Measurements from ENCODE around the gene WDR13.
A peak's percentile ranks its signal among the peaks of the same experiment; 100 is the strongest.
"Not testable (repeated sequence)": the region's sequence is repeated elsewhere in the genome, so short reads cannot be mapped to it uniquely, and the experiment has no call there.

The WDR13 gene

GRCh38 chrX:48597353-48598264 lies at the start of gene WDR13:
WDR13 (plus strand) TSS chrX:48597492; CDS start chrX:48597997, 505 bp downstream.
- peak; percentile 75 for FAIRE-seq

GRCh38 chrX:48548871-48549270 lies 48.4 kb upstream of the WDR13 start:
- FAIRE-seq = no peak

- not testable (repeated sequence) for FAIRE-seq
Observed at GRCh38 chrX:48555731-48556325, 41.5 kb upstream of the WDR13 start.

- no peak for FAIRE-seq
Observed at GRCh38 chrX:48558271-48558670, 39.0 kb upstream of the WDR13 start.

- no peak for FAIRE-seq
Observed at GRCh38 chrX:48559636-48560035, 37.7 kb upstream of the WDR13 start.

- FAIRE-seq = no peak
Observed at GRCh38 chrX:48560056-48560455, 37.2 kb upstream of the WDR13 start.

GRCh38 chrX:48560681-48561080 lies 36.6 kb upstream of the WDR13 start:
- no peak for FAIRE-seq

GRCh38 chrX:48569958-48570357 lies 27.3 kb upstream of the WDR13 start:
- FAIRE-seq = no peak

GRCh38 chrX:48573690-48574269 lies 23.5 kb upstream of the WDR13 start:
- FAIRE-seq = no peak

- FAIRE-seq = no peak
Observed at GRCh38 chrX:48574270-48575266, 22.7 kb upstream of the WDR13 start, which contains the start of gene RBM3. RBM3 (plus strand) TSS chrX:48574484; CDS start chrX:48575181, 697 bp downstream.

GRCh38 chrX:48575642-48576041 lies 21.6 kb upstream of the WDR13 start:
- FAIRE-seq = no peak

GRCh38 chrX:48576108-48576507 lies 21.2 kb upstream of the WDR13 start:
- FAIRE-seq = no peak

GRCh38 chrX:48578661-48579128 lies 18.6 kb upstream of the WDR13 start:
- FAIRE-seq = no peak

GRCh38 chrX:48579259-48579658 lies 18.0 kb upstream of the WDR13 start:
- FAIRE-seq = no peak

- no peak for FAIRE-seq
Observed at GRCh38 chrX:48580662-48581061, 16.6 kb upstream of the WDR13 start.

- FAIRE-seq = no peak
Observed at GRCh38 chrX:48584698-48585097, 12.6 kb upstream of the WDR13 start.

- no peak for FAIRE-seq
Observed at GRCh38 chrX:48589482-48590162, 7.7 kb upstream of the WDR13 start.

- FAIRE-seq = no peak
Observed at GRCh38 chrX:48590203-48591103, 6.8 kb upstream of the WDR13 start.

- no peak for FAIRE-seq
Observed at GRCh38 chrX:48591255-48591791, 6.0 kb upstream of the WDR13 start.

GRCh38 chrX:48592971-48593370 lies 4.3 kb upstream of the WDR13 start:
- FAIRE-seq = no peak

Measured in colon (tissue), 2 donors.